NT2/D1 (cell line): ENCODE data around the gene PAK2.

Experiments
- DNase-seq: peaks from one replicate; pipeline ENCODE4 v3.0.0-alpha.2; 2011; ENCODE audit warnings: low read depth, low spot score
- H3K27me3 ChIP-seq: 2 replicates; pipeline ENCODE4 v1.6.0; 2011; ENCODE audit warnings: mild to moderate bottlenecking; ENCODE audit not compliant: insufficient read length, insufficient read depth
- H3K36me3 ChIP-seq: 2 replicates; pipeline ENCODE4 v1.6.1; 2011; ENCODE audit warnings: mild to moderate bottlenecking, low read length, mixed read lengths; ENCODE audit not compliant: insufficient read depth, insufficient read length
- H3K4me1 ChIP-seq: 2 replicates; pipeline ENCODE4 v1.5.1; 2011; ENCODE audit not compliant: insufficient read depth, insufficient read length
- H3K4me3 ChIP-seq: 2 replicates; pipeline ENCODE4 v1.5.1; 2011; ENCODE audit warnings: low read depth; ENCODE audit not compliant: insufficient read length
- H3K9ac ChIP-seq: 2 replicates; pipeline ENCODE4 v1.6.0; 2011; ENCODE audit warnings: low read depth; ENCODE audit not compliant: insufficient read length
- H3K9me3 ChIP-seq: 2 replicates; pipeline ENCODE4 v1.5.1; 2011; ENCODE audit warnings: mild to moderate bottlenecking, low read length; ENCODE audit not compliant: insufficient read depth
- SUZ12 ChIP-seq: IDR thresholded peaks from 2 replicates; pipeline ENCODE4 v1.6.1; 2011; ENCODE audit not compliant: insufficient read length, insufficient read depth; ENCODE audit errors: extremely low read depth
- YY1 ChIP-seq: IDR thresholded peaks from 2 replicates; pipeline ENCODE4 v1.6.1; 2011; ENCODE audit not compliant: insufficient read length, insufficient read depth
- ZNF274 ChIP-seq: IDR thresholded peaks from 2 replicates; pipeline ENCODE4 v1.6.1; 2011; ENCODE audit warnings: mild to moderate bottlenecking, low read depth, low read length

The PAK2 gene

GRCh38 chr3:196774848-196775422 lies 35.3 kb downstream of the PAK2 start:
- TF ChIP-seq YY1 (no peak), ZNF274 (no peak), SUZ12 (no peak)
- Histone ChIP-seq H3K9me3 (peaks cover 14% of the 10 kb centered on the region; the same call in 1 of the 2 replicates), H3K27me3 (no peaks in the 10 kb centered on the region), H3K9ac (no peak overlapping the region), H3K36me3 (peaks cover 12% of the 10 kb centered on the region), H3K4me1 (no peaks in the 10 kb centered on the region), H3K4me3 (no peak overlapping the region)
- DNase-seq = no peak

GRCh38 chr3:196775938-196776337 lies 36.3 kb downstream of the PAK2 start:
- DNase-seq = no peak
- no peaks in the 10 kb centered on the region for H3K27me3 ChIP-seq
- H3K9ac ChIP-seq = no peak overlapping the region
- TF ChIP-seq SUZ12 = no peak
- peaks cover 12% of the 10 kb centered on the region for H3K36me3 ChIP-seq
- no peak overlapping the region for H3K4me3 ChIP-seq
- peaks cover 20% of the 10 kb centered on the region; the same call in 1 of the 2 replicates for H3K9me3 ChIP-seq
- H3K4me1 ChIP-seq = no peaks in the 10 kb centered on the region

- no peak overlapping the region for H3K4me3 ChIP-seq
- no peak for DNase-seq
- no peaks in the 10 kb centered on the region for H3K4me1 ChIP-seq
- no peak overlapping the region for H3K9ac ChIP-seq
- TF ChIP-seq SUZ12 (no peak), ZNF274 (no peak), YY1 (no peak)
- peaks cover 19% of the 10 kb centered on the region for H3K36me3 ChIP-seq
- H3K9me3 ChIP-seq = peaks cover 20% of the 10 kb centered on the region; the same call in 1 of the 2 replicates
- H3K27me3 ChIP-seq = no peaks in the 10 kb centered on the region
These were observed 38.2 kb downstream of the PAK2 start for GRCh38 chr3:196777836-196778235.

GRCh38 chr3:196778755-196779154 lies 39.1 kb downstream of the PAK2 start:
- no peak overlapping the region for H3K4me3 ChIP-seq
- TF ChIP-seq SUZ12 (no peak), ZNF274 (no peak), YY1 (no peak)
- H3K9ac ChIP-seq = no peak overlapping the region
- DNase-seq = no peak
- no peaks in the 10 kb centered on the region for H3K4me1 ChIP-seq
- H3K9me3 ChIP-seq = peaks cover 23% of the 10 kb centered on the region; the same call in 1 of the 2 replicates
- H3K36me3 ChIP-seq = peaks cover 28% of the 10 kb centered on the region
- no peaks in the 10 kb centered on the region for H3K27me3 ChIP-seq

GRCh38 chr3:196782511-196782910 lies 42.9 kb downstream of the PAK2 start:
- TF ChIP-seq YY1 (no peak), ZNF274 (no peak), SUZ12 (no peak)

GRCh38 chr3:196788528-196788927 lies 48.9 kb downstream of the PAK2 start:
- H3K36me3 ChIP-seq = peaks cover 32% of the 10 kb centered on the region
- H3K9me3 ChIP-seq = peaks cover 30% of the 10 kb centered on the region
- no peaks in the 10 kb centered on the region for H3K27me3 ChIP-seq
- H3K4me3 ChIP-seq = no peak overlapping the region
- no peaks in the 10 kb centered on the region for H3K4me1 ChIP-seq
- TF ChIP-seq ZNF274 = no peak
- no peak overlapping the region for H3K9ac ChIP-seq
- no peak for DNase-seq

More at GRCh38 chr3:196782511-196782910, 42.9 kb downstream of the PAK2 start:
- DNase-seq = no peak
- Histone ChIP-seq H3K4me1 (no peaks in the 10 kb centered on the region), H3K36me3 (peaks cover 42% of the 10 kb centered on the region), H3K4me3 (no peak overlapping the region), H3K9ac (no peak overlapping the region), H3K27me3 (no peaks in the 10 kb centered on the region), H3K9me3 (peaks cover 32% of the 10 kb centered on the region; the same call in 1 of the 2 replicates)

- Histone ChIP-seq H3K4me3 (no peak overlapping the region), H3K27me3 (no peaks in the 10 kb centered on the region), H3K9me3 (peaks cover 38% of the 10 kb centered on the region), H3K4me1 (no peaks in the 10 kb centered on the region), H3K36me3 (peaks cover 35% of the 10 kb centered on the region), H3K9ac (no peak overlapping the region)
- TF ChIP-seq YY1 (no peak), SUZ12 (no peak), ZNF274 (no peak)
- DNase-seq = no peak
These were observed 50.3 kb downstream of the PAK2 start for GRCh38 chr3:196789885-196790359.
